AG09309 (cell line): ENCODE results near the gene MMP10.
A peak's percentile ranks its signal among the peaks of the same experiment; 100 is the strongest.
"Not testable (repeated sequence)": the region's sequence is repeated elsewhere in the genome, so short reads cannot be mapped to it uniquely, and the experiment has no call there.

Experiments
- DNase-seq: peaks from one replicate; pipeline ENCODE4 v3.0.0-alpha.2; 2010; ENCODE audit warnings: low read depth
- H3K4me3 ChIP-seq: 2 replicates; pipeline ENCODE4 v1.5.1; 2011; ENCODE audit warnings: mild to moderate bottlenecking, low read depth, low read length, moderate library complexity; ENCODE audit not compliant: control insufficient read depth
- TF ChIP-seq, protein P1 (sequence below): IDR thresholded peaks from 2 replicates; pipeline ENCODE4 v1.5.1; 2011; ENCODE audit warnings: mild to moderate bottlenecking, low read depth, low read length, inconsistent platforms; ENCODE audit not compliant: insufficient read depth, control insufficient read depth; ENCODE audit errors: missing control alignments

Gene MMP10

DNA sequence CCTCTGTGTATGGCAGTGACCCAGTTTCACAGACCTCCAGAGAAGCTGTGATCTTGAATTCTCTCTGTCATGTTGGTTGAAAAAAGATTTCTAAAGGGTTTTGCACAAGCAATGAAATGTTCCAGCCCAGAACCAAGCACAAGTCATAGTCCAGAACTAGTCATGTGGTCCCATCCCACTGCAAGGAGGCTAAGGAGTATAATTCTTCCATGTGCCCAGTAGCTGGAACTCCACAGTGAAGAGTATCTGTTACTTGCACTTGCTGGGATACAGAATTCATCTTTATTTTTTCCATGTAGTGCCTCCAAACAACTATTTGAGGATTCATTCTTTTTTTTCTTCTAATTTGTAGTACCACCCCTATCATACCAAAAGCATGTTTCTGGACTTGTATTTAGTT is 45.8 kb downstream of the MMP10 start:
- no peak overlapping the region for H3K4me3 ChIP-seq
- no peak for DNase-seq
- TF ChIP-seq, protein P1, sequence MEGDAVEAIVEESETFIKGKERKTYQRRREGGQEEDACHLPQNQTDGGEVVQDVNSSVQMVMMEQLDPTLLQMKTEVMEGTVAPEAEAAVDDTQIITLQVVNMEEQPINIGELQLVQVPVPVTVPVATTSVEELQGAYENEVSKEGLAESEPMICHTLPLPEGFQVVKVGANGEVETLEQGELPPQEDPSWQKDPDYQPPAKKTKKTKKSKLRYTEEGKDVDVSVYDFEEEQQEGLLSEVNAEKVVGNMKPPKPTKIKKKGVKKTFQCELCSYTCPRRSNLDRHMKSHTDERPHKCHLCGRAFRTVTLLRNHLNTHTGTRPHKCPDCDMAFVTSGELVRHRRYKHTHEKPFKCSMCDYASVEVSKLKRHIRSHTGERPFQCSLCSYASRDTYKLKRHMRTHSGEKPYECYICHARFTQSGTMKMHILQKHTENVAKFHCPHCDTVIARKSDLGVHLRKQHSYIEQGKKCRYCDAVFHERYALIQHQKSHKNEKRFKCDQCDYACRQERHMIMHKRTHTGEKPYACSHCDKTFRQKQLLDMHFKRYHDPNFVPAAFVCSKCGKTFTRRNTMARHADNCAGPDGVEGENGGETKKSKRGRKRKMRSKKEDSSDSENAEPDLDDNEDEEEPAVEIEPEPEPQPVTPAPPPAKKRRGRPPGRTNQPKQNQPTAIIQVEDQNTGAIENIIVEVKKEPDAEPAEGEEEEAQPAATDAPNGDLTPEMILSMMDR, result no peak

DNA sequence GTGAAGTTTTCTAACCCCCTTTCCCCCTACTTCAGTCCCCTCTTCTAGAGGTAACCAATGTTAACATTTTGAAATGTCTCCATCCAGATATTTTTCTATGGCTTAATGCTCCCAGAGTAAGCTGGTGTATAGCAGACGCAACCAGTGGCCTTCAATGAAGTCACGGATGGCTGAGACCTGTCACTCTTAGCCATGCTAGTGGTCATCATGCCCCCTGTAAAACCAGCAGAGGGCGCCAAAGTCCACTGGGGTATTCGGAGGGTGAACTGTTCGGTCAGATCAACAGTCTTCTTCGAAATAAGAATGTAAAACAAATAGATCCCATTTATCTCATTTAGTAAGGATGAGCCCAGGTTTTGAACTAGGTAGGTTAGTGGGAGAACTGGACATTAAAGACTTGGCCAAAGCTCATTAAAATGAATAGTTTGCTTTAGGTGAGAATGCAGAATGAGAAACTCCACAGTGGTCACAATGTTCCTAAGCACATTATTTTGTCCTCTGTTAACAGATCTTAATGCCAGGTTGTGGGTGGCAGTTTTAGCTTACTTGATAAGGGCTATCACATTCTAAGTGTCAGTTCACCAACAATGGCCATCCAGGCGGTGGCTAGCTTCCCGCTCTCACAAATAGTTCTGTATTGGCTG is 47.1 kb downstream of the MMP10 start:
- TF ChIP-seq, protein P1, result peak; percentile 86
- H3K4me3 ChIP-seq, result no peak overlapping the region
- no peak for DNase-seq

DNA sequence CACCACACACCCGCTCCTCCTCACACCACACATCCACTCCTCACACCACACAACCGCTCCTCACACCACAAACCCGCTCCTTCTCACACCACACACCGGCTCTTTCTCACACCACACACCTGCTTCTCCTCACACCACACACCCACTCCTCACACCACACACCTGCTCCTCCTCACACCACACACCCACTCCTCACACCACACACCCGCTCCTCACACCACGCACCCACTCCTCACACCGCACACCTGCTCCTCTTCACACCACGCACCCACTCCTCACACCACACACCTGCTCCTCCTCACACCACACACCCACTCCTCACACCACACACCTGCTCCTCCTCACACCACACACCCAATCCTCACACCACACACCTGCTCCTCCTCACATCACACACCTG is 49.5 kb downstream of the MMP10 start:
- DNase-seq, H3K4me3 ChIP-seq: not testable (repeated sequence)

DNA sequence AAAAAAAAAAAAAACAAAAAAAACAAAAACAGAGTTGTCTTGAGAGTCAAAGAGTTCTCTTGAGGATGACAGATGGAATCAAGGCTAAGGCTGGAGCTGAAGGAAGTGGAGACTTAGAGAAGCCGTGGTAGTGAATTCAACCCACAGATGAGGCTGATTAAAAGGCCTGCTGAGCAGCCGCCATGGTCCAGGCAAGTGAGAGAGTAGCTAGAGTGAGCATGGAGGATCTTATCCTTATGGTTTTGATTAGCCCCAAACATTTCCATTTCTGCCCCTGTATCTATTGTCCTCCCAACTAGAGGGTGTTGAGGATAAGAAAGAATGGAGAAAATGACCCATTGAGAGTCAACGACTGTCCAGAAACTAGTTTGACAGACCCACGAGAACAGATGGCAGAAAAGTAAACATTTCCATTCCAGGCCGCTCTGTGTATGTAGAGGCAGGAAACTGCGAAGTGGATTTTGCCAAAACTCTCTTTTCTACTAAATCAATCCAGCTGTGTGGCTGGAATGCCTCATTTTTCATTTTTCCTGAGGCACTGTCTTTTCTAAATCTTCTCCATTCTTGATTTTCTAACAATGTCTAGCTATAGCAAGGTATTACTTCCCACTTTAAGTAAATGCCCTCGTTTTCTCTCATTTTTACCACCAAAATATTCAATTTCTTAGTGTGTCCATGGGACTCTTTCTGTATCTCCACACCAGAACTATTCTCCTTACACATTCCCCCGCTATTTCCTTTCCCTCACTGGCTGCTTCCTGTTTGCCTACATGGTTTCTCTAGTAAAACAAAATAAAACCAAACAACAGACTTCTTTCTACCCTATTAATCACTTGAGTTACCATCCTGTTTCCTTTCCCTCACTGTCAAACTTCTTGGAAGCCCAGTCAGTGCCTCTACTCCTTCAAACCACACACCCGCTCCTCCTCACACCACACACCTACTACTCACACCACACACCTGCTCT is 50.3 kb downstream of the MMP10 start:
- no peak for DNase-seq
- TF ChIP-seq, protein P1, result no peak
- H3K4me3 ChIP-seq, result no peak overlapping the region

DNA sequence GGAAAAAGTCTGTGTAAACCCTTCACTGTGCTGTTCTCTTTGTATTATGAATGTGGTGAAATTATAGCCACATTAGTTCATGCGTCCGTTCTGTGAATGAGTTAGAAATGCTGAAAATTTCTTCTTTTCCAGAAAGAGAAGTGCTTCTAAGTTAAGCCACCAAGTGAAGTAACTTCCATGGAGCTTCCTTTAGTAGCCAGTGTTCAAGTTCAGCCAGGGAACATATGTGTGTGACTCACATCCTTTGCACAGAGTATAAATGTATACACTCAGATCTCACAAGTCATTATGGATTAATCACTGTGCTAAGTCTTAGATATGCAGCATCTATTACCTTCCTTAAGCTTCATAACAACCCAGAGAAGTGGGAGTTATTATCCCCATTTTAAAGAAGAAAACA is 52.5 kb downstream of the MMP10 start:
- H3K4me3 ChIP-seq, result no peak overlapping the region
- TF ChIP-seq, protein P1, result no peak
- no peak for DNase-seq

DNA sequence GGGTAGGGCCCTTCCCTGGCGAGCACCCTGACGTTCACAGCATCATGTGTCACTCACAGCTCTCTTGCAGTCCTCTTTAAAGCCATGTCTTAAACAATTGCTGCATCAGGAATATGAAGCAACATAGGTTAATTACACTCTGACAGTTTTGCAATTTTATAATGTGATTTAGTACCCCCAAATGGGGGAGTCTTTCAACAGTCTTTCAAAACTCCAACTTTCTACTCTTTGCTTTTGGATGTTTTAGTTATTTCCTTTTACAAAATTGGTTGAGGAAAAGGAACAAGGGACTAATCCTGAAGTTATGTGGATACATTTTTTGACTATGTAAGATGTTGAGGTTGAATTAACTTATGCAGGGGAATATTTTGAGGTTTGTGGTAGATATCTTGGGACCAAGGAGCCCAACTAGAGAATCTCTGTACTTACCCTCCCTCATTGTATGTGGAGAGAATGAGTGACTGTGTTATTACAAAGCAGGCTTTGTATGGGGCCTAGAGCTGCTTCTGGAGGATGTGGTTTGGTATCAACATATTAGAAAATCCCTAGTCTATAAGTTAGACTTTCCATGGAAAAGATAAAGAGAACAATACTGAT is 55.4 kb downstream of the MMP10 start, which contains the start of gene MMP8:
Gene MMP8, minus strand, starts transcription at position 51 of the 597 bp plus-strand sequence. CDS start 99 bp downstream, outside the sequence.
- TF ChIP-seq, protein P1, result no peak
- no peak within 1 kb of the TSS for H3K4me3 ChIP-seq
- DNase-seq, result no peak

DNA sequence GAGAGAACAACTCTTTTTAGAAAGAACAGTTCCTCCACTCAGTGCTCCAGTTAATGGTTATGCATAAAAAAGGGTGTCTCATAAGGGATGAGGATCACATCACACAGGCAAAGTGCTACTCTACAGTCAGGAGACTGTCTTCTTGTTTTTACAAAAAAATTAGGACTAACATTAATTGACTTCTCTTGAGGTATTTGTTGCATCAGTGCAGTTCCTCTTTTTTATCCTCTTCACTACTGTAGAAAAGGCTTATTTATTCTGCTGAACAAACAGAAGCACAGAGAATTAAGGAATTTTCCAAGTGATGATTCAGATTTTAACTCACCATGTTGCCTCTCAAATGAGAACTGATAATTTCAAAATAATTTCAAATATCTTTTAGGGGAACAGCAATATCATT is 57.6 kb downstream of the MMP10 start:
- DNase-seq, result no peak
- no peak overlapping the region for H3K4me3 ChIP-seq
- TF ChIP-seq, protein P1, result no peak
